Central memory CD8-positive, alpha-beta T cell (primary cell): ENCODE data around the gene MAN1A1.

ENCODE experiments used
- ATAC-seq: fragments of 150-1000 bp; cut with Tn5 transposase; replicated peaks from 2 replicates; pipeline ENCODE4 v1.10.0; 2022; ENCODE audit warnings: mild to moderate bottlenecking, moderate FRiP score, moderate number of reproducible peaks; ENCODE audit not compliant: poor library complexity, severe bottlenecking; ENCODE audit errors: extremely low read depth
- DNase-seq, 2 donors: peaks; one replicate each; pipeline ENCODE4 v3.0.0; 2021; ENCODE audit warnings: low spot score in 2 of 2
- H3K27ac Mint-ChIP-seq: one replicate; pipeline ENCODE4 v1.8.0; 2022; ENCODE audit warnings: low read depth, mild to moderate bottlenecking, moderate library complexity, mixed read lengths
- H3K27me3 Mint-ChIP-seq: one replicate; pipeline ENCODE4 v1.8.0; 2022; ENCODE audit warnings: mixed read lengths
- H3K36me3 Mint-ChIP-seq: one replicate; pipeline ENCODE4 v1.8.0; 2022; ENCODE audit warnings: mild to moderate bottlenecking, moderate library complexity, mixed read lengths; ENCODE audit not compliant: insufficient read depth
- H3K4me1 Mint-ChIP-seq: one replicate; pipeline ENCODE4 v1.8.0; 2022; ENCODE audit warnings: mixed read lengths
- H3K4me3 Mint-ChIP-seq: one replicate; pipeline ENCODE4 v1.8.0; 2022; ENCODE audit warnings: mild to moderate bottlenecking, moderate library complexity, mixed read lengths
- H3K9me3 Mint-ChIP-seq: one replicate; pipeline ENCODE4 v1.8.0; 2022; ENCODE audit warnings: mixed read lengths

The MAN1A1 gene

DNA sequence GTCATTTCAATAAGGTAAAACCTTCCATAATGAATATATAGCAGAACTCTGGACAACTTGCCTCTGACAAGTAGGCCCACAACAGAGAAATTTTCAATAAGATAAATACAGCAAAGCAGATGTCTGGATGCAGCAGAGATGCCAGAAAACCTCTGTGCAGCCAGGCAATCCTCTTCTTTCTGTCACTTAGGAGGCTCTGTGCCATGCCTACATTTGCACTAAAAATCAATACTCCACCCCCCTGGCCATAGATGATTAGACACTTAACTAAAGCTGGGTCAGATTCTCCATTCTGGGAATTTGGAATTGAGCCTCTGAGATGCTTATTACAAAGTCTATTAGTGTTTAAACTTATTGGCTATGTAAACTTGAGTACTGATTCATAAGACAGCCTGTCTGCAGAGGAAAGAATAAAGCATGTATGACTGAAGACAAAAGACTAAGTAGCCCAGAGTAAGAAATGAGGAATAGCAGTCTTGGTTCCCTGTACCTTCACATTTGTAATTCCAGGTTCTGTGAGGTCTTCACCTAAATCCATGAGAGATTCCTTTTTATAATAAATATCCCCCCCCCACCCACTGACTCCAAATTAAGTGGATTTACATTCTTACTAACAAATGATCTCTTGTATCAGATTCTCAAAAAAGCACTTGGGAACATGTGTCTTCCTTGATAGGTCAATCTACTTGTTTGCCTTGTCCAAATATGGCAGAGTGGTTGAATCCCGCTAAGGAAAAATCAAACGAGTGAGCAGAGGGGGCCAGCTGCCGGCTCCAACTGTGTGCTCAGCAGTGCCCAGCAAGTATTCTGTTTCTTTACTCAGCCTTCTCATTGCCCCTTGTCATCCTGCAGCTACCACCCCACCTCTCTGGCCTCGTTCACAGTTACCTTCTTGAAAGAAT lies 20.4 kb downstream of the MAN1A1 start:
- no peaks in the 10 kb centered on the region for H3K9me3 Mint-ChIP-seq
- no peak overlapping the region for H3K27ac Mint-ChIP-seq

DNA sequence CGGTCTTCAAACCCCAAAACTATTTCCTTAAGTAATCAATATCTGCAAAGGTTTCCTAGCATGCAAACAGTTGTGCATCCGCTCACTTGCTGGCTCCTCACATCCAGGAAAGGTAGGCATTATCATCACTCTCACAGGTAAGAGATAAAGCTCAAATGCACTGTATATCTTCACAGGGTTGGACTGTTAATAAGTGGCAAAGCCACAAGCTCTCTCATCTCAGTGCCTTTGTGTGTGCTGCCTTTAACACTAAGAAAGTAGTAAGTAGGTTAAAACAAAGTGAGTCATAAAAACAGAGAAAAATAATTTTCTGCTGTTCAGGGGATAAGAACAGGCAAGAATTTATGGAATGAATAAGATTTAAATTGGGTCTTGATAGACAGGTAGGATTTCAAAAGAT lies 21.3 kb downstream of the MAN1A1 start:
- Mint-ChIP-seq H3K36me3 (peaks cover 7% of the 10 kb centered on the region), H3K4me3 (no peak overlapping the region), H3K4me1 (peaks cover 28% of the 10 kb centered on the region), H3K27ac (no peak overlapping the region), H3K9me3 (no peaks in the 10 kb centered on the region), H3K27me3 (no peaks in the 10 kb centered on the region)
- ATAC-seq (no peak), DNase-seq (no peak)

More for the DNA sequence above, 20.4 kb downstream of the MAN1A1 start:
- Mint-ChIP-seq H3K4me1 (peaks cover 21% of the 10 kb centered on the region), H3K4me3 (no peak overlapping the region), H3K27me3 (no peaks in the 10 kb centered on the region), H3K36me3 (peaks cover 10% of the 10 kb centered on the region)
- DNase-seq (no peak), ATAC-seq (no peak)

DNA sequence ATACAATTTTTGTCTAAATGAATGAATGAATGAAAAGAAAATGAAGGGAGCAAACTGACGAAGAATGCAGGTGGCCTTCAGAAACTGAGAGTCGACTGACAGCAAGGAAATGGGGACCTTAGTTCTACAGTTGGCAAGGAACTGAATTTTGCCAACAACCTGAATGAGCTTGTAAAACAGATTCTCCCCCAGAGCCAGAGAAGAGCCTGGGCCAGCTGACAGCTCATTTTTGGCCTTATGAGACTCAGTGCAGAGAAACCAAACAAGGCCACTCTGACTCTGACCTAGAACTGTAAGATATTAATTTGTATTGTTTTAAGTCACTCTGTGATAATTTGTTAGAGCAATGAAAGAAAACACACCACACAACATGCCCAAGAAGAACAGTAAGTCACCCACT lies 21.8 kb downstream of the MAN1A1 start:
- H3K27ac Mint-ChIP-seq: no peak overlapping the region
- peaks cover 32% of the 10 kb centered on the region for H3K4me1 Mint-ChIP-seq
- no peak for DNase-seq
- no peak overlapping the region for H3K4me3 Mint-ChIP-seq
- no peak for ATAC-seq
- H3K9me3 Mint-ChIP-seq: no peaks in the 10 kb centered on the region
- H3K36me3 Mint-ChIP-seq: peaks cover 9% of the 10 kb centered on the region
- H3K27me3 Mint-ChIP-seq: no peaks in the 10 kb centered on the region

DNA sequence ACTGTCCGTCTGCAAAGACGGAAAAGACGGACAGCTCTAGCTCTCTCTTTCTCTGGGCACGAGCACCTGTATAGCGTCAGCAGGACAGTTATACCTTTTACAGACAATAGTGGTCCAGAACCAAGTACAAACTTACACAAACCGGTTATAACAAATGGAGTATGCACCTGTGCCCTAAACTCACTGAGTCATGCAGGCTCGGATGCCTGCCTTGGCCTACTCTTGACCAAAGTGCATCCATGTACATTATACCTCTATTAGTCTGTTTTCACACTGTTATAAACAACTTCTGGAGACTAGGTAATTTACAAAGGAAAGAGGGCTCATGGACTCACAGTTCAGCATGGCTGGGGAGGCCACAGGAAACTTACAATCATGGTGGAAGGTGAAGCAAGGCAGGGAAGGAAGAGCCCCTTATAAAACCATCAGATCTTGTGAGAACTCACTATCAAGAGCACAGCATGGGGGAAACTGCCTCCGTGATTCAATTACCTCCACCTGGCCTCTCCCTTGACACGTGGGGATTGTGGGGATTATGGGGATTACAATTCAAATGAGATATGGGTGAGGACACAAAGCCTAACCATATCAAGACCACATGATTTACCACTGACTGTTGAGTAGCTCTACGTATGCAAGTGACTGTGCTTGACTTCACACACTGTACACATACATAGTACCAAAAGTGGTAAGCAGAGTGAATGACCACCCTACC lies 23.1 kb downstream of the MAN1A1 start:
- Mint-ChIP-seq H3K27me3 (no peaks in the 10 kb centered on the region), H3K36me3 (peaks cover 11% of the 10 kb centered on the region), H3K9me3 (no peaks in the 10 kb centered on the region), H3K27ac (no peak overlapping the region), H3K4me1 (peaks cover 43% of the 10 kb centered on the region), H3K4me3 (no peak overlapping the region)
- ATAC-seq (no peak), DNase-seq (no peak)

DNA sequence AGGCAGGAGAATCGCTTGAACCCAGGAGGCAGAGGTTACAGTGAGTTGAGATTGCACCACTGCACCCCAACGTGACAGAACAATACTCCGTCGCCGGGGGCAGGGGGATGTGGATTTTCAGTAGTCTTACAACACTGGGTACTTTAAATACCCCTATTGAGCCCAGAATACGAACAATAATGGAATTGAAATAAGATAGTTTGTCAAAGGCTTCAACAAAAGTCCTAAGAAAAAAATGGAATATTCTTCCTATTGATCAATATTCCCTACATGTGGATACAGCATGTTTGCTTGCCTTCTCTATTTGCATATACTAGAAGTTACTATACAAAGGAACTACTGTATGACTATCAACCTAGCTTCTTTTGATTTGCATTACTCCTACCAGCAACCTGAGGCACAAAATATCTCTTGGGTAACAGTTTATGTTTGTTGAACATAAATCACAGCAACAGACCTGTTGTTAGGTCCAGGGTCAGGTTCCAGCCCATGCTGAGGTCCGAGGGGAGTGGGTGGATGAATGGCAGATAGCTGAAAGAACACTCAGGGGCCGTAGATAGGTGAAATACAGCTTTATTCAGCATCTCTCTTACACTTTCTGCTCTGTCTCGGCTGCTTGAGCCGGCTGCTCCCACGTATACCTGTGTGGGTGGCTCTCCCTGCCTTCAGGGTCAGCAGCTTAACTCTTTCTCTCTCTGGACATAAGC lies 23.8 kb downstream of the MAN1A1 start:
- peaks cover 41% of the 10 kb centered on the region for H3K4me1 Mint-ChIP-seq
- H3K4me3 Mint-ChIP-seq: no peak overlapping the region
- no peaks in the 10 kb centered on the region for H3K9me3 Mint-ChIP-seq
- H3K27ac Mint-ChIP-seq: no peak overlapping the region
- ATAC-seq (no peak), DNase-seq (no peak)
- no peaks in the 10 kb centered on the region for H3K27me3 Mint-ChIP-seq
- peaks cover 10% of the 10 kb centered on the region for H3K36me3 Mint-ChIP-seq

DNA sequence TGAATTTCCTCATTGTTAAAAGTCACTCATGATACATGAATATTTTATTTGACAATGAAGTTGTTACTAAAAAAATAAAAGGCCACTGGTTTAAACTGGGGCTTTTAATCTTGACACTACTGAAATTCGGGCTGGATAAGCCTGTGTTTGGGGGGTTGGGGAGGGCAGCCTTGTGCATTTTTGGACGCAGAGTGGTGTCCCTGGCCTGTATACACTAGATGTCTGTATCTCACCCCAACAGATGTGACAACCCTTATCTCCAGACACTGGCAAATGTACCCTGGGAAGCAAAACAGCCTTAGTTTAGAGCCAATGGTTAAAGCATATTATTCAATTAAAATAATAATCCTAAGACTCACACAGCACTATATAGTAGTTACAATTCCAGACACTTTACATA lies 24.8 kb downstream of the MAN1A1 start:
- Mint-ChIP-seq H3K27ac (no peak overlapping the region), H3K9me3 (no peaks in the 10 kb centered on the region), H3K4me3 (no peak overlapping the region), H3K27me3 (no peaks in the 10 kb centered on the region), H3K4me1 (peaks cover 31% of the 10 kb centered on the region), H3K36me3 (peaks cover 6% of the 10 kb centered on the region)
- DNase-seq (no peak), ATAC-seq (no peak)

DNA sequence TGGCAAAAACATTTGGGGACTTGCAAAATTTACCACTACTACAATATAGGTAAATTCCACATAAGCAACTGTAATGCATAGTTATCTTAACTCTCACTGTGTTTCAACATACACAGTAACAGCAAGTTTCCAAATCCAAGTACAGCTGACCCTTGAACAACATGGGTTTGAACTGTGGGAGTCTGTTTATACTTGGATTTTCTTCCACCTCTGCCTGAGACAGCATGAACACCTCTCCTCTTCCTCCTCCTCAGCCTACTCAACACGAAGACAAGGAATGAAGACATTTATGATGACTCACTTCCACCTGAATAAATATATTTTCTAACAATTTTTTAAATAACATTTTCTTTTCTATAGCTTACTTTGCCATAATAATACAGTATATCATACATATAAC lies 25.6 kb downstream of the MAN1A1 start:
- Mint-ChIP-seq H3K27me3 (no peaks in the 10 kb centered on the region), H3K4me3 (no peak overlapping the region), H3K4me1 (peaks cover 30% of the 10 kb centered on the region), H3K9me3 (no peaks in the 10 kb centered on the region), H3K27ac (no peak overlapping the region), H3K36me3 (peaks cover 4% of the 10 kb centered on the region)
- ATAC-seq (no peak), DNase-seq (no peak)

DNA sequence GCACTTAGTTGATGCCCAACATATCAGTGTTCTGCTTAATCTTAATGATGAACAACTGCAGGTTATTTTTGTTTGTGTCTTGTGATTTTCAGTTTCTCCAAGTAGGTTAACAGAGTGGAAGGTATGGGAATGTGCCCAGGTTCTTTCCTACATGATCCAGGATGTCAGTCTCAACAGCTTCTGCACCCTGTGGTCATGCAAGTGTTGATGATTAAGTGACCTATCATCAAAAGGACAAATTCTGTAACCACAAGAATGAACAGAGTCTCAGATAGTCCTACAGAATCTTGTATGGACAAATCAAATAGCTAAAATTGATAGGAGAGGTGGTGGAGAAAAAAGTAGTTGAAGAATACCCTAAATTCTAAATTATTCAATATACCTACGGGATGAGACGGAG lies 26.1 kb downstream of the MAN1A1 start:
- H3K4me3 Mint-ChIP-seq: peak overlapping the region; percentile 48
- H3K9me3 Mint-ChIP-seq: no peaks in the 10 kb centered on the region
- DNase-seq: no peak
- H3K36me3 Mint-ChIP-seq: peaks cover 4% of the 10 kb centered on the region
- no peak overlapping the region for H3K27ac Mint-ChIP-seq
- no peak for ATAC-seq
- peaks cover 28% of the 10 kb centered on the region for H3K4me1 Mint-ChIP-seq
- H3K27me3 Mint-ChIP-seq: no peaks in the 10 kb centered on the region

DNA sequence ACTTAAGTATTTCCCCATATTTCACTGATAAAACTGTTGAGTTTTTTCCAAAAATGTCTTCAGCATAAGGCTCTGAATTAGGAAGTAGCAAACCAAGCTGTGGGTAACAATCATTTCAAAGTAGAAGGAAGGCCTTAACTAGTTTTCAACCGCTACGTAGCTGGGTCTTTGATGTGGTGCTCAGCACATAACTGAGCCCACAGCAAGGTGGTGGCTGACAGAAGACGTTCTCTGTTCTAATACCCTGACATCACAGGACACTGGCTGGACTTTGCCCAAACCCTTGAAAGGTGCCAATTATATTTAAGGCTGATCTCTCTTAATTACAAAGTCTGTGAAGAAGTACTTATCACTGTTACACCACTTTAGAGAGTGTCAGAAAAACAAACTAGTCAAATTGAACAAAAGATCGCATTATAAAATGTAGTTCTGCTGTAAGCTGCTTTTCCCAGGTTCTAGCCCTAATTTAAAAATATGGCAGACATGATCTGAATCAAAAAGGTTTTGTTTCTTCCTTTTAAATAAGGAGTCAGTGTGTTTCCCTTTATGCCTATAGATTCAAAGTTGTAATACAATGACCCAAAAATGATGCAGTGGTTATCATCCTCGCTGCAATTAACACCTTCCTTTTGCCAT lies 26.7 kb downstream of the MAN1A1 start:
- H3K9me3 Mint-ChIP-seq: no peaks in the 10 kb centered on the region
- DNase-seq (peak in 1 of 2 donors; percentile 60), ATAC-seq (peak; percentile 99)
- H3K4me1 Mint-ChIP-seq: peaks cover 22% of the 10 kb centered on the region
- no peak overlapping the region for H3K27ac Mint-ChIP-seq
- H3K4me3 Mint-ChIP-seq: peak overlapping the region; percentile 48
- peaks cover 4% of the 10 kb centered on the region for H3K36me3 Mint-ChIP-seq
- no peaks in the 10 kb centered on the region for H3K27me3 Mint-ChIP-seq

DNA sequence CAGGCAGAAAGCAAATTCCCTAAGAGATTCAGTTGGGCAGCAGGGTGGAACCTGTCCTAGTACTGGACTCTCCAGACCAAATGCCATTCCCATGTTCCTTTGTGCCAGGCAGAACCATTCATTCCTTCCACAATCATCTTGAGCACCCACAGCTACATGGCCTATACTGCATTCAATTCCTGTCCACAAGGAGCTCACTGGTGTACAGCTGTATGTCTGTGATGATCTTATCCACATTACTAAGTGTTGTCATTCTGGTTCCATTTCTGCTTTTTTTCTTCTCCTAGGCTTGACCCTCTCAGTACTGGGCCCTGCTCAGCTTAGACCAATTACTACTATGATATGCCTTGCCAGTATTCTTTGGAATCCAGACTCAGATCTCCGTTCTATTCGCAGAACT lies 27.5 kb downstream of the MAN1A1 start:
- no peak for DNase-seq
- H3K4me3 Mint-ChIP-seq: no peak overlapping the region
- peaks cover 21% of the 10 kb centered on the region for H3K4me1 Mint-ChIP-seq
- H3K27ac Mint-ChIP-seq: no peak overlapping the region
- H3K36me3 Mint-ChIP-seq: peaks cover 4% of the 10 kb centered on the region
- H3K9me3 Mint-ChIP-seq: no peaks in the 10 kb centered on the region
- no peaks in the 10 kb centered on the region for H3K27me3 Mint-ChIP-seq
- no peak for ATAC-seq

DNA sequence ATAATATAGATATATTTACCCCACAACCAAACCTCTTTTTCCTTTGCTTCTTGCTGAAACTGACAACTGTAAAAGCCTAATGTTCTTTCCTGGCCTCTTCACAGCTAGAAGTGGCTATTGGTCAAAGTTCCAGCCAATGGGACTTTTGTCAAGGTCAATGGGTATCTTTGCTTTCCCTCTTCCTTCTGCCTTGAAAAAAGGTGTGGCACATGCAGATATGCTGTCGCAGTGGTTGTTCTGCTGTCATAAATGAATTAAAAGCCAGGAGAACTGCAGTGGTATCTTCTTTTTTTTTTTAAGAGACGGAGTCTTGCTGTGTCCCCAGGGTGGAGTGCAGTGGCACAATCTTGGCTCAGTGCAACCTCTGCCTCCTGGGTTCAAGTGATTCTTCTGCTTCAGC lies 29.9 kb downstream of the MAN1A1 start:
- Mint-ChIP-seq H3K9me3 (no peaks in the 10 kb centered on the region), H3K27me3 (no peaks in the 10 kb centered on the region), H3K27ac (no peak overlapping the region), H3K4me3 (no peak overlapping the region), H3K4me1 (peaks cover 26% of the 10 kb centered on the region), H3K36me3 (peaks cover 4% of the 10 kb centered on the region)
- ATAC-seq: no peak
- DNase-seq: no peak

DNA sequence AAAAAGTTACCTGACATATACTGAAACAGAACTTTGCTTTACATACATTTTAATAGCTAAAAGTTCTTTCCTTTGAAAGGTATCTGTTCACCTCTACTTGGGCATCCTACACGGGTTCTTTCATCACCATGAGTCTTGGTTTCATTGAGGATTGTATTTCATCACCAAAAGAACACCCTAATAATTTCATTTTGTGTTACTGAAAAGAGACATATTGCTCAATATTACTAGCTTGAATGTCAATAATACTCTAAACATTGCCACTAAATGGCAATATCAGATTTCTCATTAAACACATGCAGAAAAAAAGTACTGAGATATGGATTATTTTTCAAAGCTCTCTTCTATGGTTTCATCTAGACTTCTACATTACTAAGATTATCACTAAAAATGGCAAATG lies 30.8 kb downstream of the MAN1A1 start:
- H3K36me3 Mint-ChIP-seq: peaks cover 9% of the 10 kb centered on the region
- H3K9me3 Mint-ChIP-seq: no peaks in the 10 kb centered on the region
- peaks cover 34% of the 10 kb centered on the region for H3K4me1 Mint-ChIP-seq
- ATAC-seq: no peak
- no peaks in the 10 kb centered on the region for H3K27me3 Mint-ChIP-seq
- DNase-seq: no peak
- no peak overlapping the region for H3K27ac Mint-ChIP-seq
- no peak overlapping the region for H3K4me3 Mint-ChIP-seq
